DND-41 (cell line): ENCODE data around the gene RGS11.

Source experiments
- EZH2 ChIP-seq: IDR thresholded peaks from 3 replicates; pipeline ENCODE4 v1.6.1; 2012; ENCODE audit warnings: borderline replicate concordance, low read depth, mild to moderate bottlenecking, moderate library complexity, low read length, inconsistent platforms; ENCODE audit not compliant: severe bottlenecking
- TF ChIP-seq, protein P1 (sequence below): IDR thresholded peaks from 2 replicates; pipeline ENCODE4 v1.5.1; 2012; ENCODE audit warnings: borderline replicate concordance, low read length, moderate library complexity, mild to moderate bottlenecking; ENCODE audit not compliant: poor library complexity, severe bottlenecking; ENCODE audit errors: extremely low read depth

DNA sequence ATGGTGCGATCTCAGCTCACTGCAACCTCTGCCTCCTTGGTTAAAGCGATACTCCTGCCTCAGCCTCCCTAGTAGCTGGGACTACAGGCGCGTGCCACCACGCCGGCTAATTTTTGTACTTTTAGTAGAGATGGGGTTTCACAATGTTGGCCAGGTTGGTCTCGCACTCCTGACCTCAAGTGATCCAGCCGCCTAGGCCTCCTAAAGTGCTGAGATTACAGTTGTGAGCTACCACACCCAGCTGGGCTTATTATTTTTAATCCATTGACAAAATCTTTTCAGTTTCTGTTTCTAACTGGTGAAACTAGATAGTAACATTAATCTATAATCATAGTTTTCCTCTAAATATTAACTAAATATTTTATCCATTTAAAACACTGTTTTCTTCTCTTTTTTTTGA is 35.2 kb downstream of the RGS11 start:
- TF ChIP-seq, protein P1, sequence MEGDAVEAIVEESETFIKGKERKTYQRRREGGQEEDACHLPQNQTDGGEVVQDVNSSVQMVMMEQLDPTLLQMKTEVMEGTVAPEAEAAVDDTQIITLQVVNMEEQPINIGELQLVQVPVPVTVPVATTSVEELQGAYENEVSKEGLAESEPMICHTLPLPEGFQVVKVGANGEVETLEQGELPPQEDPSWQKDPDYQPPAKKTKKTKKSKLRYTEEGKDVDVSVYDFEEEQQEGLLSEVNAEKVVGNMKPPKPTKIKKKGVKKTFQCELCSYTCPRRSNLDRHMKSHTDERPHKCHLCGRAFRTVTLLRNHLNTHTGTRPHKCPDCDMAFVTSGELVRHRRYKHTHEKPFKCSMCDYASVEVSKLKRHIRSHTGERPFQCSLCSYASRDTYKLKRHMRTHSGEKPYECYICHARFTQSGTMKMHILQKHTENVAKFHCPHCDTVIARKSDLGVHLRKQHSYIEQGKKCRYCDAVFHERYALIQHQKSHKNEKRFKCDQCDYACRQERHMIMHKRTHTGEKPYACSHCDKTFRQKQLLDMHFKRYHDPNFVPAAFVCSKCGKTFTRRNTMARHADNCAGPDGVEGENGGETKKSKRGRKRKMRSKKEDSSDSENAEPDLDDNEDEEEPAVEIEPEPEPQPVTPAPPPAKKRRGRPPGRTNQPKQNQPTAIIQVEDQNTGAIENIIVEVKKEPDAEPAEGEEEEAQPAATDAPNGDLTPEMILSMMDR, result no peak
- TF ChIP-seq EZH2, result no peak
